ENCODE data around the gene C2orf81. TPM values are rescaled to one million over a fixed set of nuclear protein-coding genes. Genes with fewer than 3 reads are reported as not detected.

The C2orf81 gene
- total RNA-seq, 1 experiment from 2014 or later: 2.4 TPM

DNA sequence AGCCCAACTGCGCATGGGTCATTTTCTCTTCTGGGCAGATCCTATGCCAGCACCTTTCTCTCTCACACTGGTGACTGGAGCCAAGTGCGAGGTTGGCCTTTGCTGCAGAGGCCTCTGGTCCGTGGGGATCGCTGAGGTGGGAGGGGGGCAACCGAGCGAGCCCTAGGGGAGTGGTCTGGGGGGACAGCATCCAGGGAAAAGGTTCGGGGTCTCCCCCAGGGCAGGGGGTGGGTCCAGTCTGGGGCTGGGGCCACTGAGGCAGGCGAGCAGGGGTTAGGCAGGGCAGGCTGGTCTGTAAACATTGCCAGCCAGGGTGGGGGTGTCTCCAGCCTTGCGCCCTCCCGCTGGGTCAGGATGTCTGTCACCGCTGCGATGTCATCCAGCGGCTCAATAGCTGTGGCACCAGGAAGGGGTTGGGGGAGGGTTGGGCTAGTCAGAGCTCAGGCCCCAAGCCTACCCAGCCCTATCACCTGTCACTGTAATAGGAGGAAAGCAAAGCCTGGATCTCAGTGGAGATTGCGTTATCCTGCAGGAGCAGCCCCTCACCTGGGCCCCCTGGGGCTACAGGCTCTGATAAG, 4.9 kb upstream of the C2orf81 start:
- peaks cover 31% of the 10 kb centered on the region for H3K36me3 ChIP-seq (ENCODE audit: low read depth, low read length)
- no peak overlapping the region for H3K27ac ChIP-seq (ENCODE audit: low read length)
- no peaks in the 10 kb centered on the region for H3K79me2 ChIP-seq (ENCODE audit: low read length)

DNA sequence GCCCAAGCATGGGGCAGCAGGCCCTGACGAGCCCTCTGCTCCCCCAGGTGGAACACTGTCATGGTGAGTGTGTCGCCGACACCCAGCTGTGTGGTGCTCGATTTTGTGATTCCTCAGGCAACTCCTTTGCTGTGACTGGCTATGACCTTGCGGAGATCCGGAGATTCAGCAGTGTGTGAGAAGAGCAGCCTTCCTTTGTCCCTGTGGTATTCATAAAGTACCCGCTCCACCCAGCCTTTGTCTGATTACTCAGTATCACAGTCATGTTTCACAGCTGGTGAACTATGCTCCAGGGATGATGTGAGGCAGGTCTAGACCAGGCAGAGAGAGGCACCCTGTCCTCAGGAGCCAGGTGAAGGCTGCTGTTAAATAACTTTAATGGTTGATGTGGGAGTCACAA, 4.1 kb upstream of the C2orf81 start:
- Histone ChIP-seq H3K9me3 (ENCODE audit: low read length) (no peaks in the 10 kb centered on the region), H3K9ac (ENCODE audit: low read length) (no peak overlapping the region), H3K4me3 (ENCODE audit: low read length) (no peak overlapping the region), H3K27ac (ENCODE audit: low read length) (no peak overlapping the region), H3K79me2 (ENCODE audit: low read length) (no peaks in the 10 kb centered on the region), H3F3A (ENCODE audit: low read length, unreplicated experiment) (no peaks in the 10 kb centered on the region), H4K20me1 (ENCODE audit: low read length) (no peaks in the 10 kb centered on the region), H2AFZ (ENCODE audit: low read length) (no peak overlapping the region), H3K36me3 (ENCODE audit: low read depth, low read length) (peaks cover 31% of the 10 kb centered on the region), H3K4me1 (ENCODE audit: insufficient read depth, low read length) (peaks cover 6% of the 10 kb centered on the region; the same call in 1 of the 2 replicates), H3K27me3 (ENCODE audit: low read length) (no peaks in the 10 kb centered on the region), H3K4me2 (ENCODE audit: low read length) (no peak overlapping the region), H3K9me2 (replicated peaks; ENCODE audit: low read length) (no peaks in the 10 kb centered on the region)
- ChIA-PET POLR2A (ENCODE audit: unreplicated experiment) (no interaction called here), CTCF (no interaction called here)
- ATAC-seq: no peak
- intact Hi-C loops (cut with micrococcal nuclease): no loop called here
- TF ChIP-seq EZH2phosphoT487 (IDR thresholded peaks at IDR 0.05; ENCODE audit: borderline replicate concordance, low read length): no peak
- no peak for TF ChIP-seq EZH2 (IDR thresholded peaks at IDR 0.05; ENCODE audit: low read length, unreplicated experiment)
- TF ChIP-seq, protein P1, sequence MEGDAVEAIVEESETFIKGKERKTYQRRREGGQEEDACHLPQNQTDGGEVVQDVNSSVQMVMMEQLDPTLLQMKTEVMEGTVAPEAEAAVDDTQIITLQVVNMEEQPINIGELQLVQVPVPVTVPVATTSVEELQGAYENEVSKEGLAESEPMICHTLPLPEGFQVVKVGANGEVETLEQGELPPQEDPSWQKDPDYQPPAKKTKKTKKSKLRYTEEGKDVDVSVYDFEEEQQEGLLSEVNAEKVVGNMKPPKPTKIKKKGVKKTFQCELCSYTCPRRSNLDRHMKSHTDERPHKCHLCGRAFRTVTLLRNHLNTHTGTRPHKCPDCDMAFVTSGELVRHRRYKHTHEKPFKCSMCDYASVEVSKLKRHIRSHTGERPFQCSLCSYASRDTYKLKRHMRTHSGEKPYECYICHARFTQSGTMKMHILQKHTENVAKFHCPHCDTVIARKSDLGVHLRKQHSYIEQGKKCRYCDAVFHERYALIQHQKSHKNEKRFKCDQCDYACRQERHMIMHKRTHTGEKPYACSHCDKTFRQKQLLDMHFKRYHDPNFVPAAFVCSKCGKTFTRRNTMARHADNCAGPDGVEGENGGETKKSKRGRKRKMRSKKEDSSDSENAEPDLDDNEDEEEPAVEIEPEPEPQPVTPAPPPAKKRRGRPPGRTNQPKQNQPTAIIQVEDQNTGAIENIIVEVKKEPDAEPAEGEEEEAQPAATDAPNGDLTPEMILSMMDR (conservative IDR thresholded peaks at IDR 0.05; ENCODE audit: low read depth, low read length): no peak
- BruUV-seq (replicated peaks): no TSS peak
- no peak for DNase-seq

More for the DNA sequence above, 4.9 kb upstream of the C2orf81 start:
- no peak overlapping the region for H2AFZ ChIP-seq (ENCODE audit: low read length)
- H4K20me1 ChIP-seq (ENCODE audit: low read length): peaks cover 2% of the 10 kb centered on the region; the same call in 1 of the 2 replicates
- ChIA-PET POLR2A (ENCODE audit: unreplicated experiment) (no interaction called here), CTCF (no interaction called here)
- no peaks in the 10 kb centered on the region for H3K9me3 ChIP-seq (ENCODE audit: low read length)
- H3K4me2 ChIP-seq (ENCODE audit: low read length): no peak overlapping the region
- intact Hi-C loops (cut with micrococcal nuclease): no loop called here
- H3F3A ChIP-seq (ENCODE audit: low read length, unreplicated experiment): no peaks in the 10 kb centered on the region
- H3K4me1 ChIP-seq (ENCODE audit: insufficient read depth, low read length): no peaks in the 10 kb centered on the region; the same call in 1 of the 2 replicates
- BruUV-seq (replicated peaks): no TSS peak
- no peaks in the 10 kb centered on the region for H3K9me2 ChIP-seq (replicated peaks; ENCODE audit: low read length)
- no peak for TF ChIP-seq EZH2phosphoT487 (IDR thresholded peaks at IDR 0.05; ENCODE audit: borderline replicate concordance, low read length)
- TF ChIP-seq, protein P1 (conservative IDR thresholded peaks at IDR 0.05; ENCODE audit: low read depth, low read length): no peak
- no peak for TF ChIP-seq EZH2 (IDR thresholded peaks at IDR 0.05; ENCODE audit: low read length, unreplicated experiment)
- no peak overlapping the region for H3K9ac ChIP-seq (ENCODE audit: low read length)
- H3K4me3 ChIP-seq (ENCODE audit: low read length): no peak overlapping the region
- H3K27me3 ChIP-seq (ENCODE audit: low read length): no peaks in the 10 kb centered on the region
- DNase-seq (no peak), ATAC-seq (no peak)

DNA sequence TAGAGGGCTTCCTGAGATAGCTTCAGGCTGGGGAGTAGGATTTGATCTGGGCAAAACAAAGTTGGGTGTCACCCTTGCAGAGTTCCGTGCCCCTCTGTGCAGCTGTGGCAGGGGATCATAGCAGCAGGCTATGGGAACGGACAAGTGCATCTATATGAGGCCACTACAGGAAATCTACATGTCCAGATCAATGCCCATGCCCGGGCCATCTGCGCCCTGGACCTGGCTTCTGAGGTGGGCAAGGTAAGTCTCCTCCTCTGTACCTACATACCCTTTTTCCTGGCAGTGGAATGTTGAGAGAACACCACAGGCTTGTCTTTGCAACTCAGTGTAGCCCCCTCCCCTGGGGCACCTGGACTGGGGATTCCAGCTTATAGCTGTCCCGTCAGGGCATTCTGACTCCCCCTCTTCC, 3.6 kb upstream of the C2orf81 start:
- POLR2A ChIA-PET (ENCODE audit: unreplicated experiment): no interaction called here
- Histone ChIP-seq H3K79me2 (ENCODE audit: low read length) (no peaks in the 10 kb centered on the region), H3K4me1 (ENCODE audit: insufficient read depth, low read length) (peaks cover 6% of the 10 kb centered on the region; the same call in 1 of the 2 replicates), H3K4me2 (ENCODE audit: low read length) (no peak overlapping the region), H4K20me1 (ENCODE audit: low read length) (no peaks in the 10 kb centered on the region), H3K9ac (ENCODE audit: low read length) (no peak overlapping the region), H3K27me3 (ENCODE audit: low read length) (no peaks in the 10 kb centered on the region), H3F3A (ENCODE audit: low read length, unreplicated experiment) (no peaks in the 10 kb centered on the region), H3K27ac (ENCODE audit: low read length) (no peak overlapping the region), H3K4me3 (ENCODE audit: low read length) (no peak overlapping the region), H2AFZ (ENCODE audit: low read length) (no peak overlapping the region), H3K36me3 (ENCODE audit: low read depth, low read length) (peaks cover 27% of the 10 kb centered on the region), H3K9me2 (replicated peaks; ENCODE audit: low read length) (no peaks in the 10 kb centered on the region), H3K9me3 (ENCODE audit: low read length) (no peaks in the 10 kb centered on the region)
- no peak for TF ChIP-seq EZH2 (IDR thresholded peaks at IDR 0.05; ENCODE audit: low read length, unreplicated experiment)
- TF ChIP-seq, protein P1 (conservative IDR thresholded peaks at IDR 0.05; ENCODE audit: low read depth, low read length): no peak
- no peak for TF ChIP-seq EZH2phosphoT487 (IDR thresholded peaks at IDR 0.05; ENCODE audit: borderline replicate concordance, low read length)
- no peak for ATAC-seq
- CTCF ChIA-PET: no interaction called here
- intact Hi-C loops (cut with micrococcal nuclease): no loop called here
- DNase-seq: no peak
- BruUV-seq (replicated peaks): no TSS peak
